ENCODE results near the gene PCSK4. TPM values are rescaled to one million over a fixed set of nuclear protein-coding genes. Genes with fewer than 3 reads are reported as not detected.

Gene PCSK4
- total RNA-seq, 1 experiment from 2014 or later: 3.4 TPM

GRCh38 chr19:1457031-1457739 lies 33.0 kb downstream of the PCSK4 start:
- Mint-ChIP-seq H3K36me3 (ENCODE audit: insufficient read depth, unreplicated experiment) (peaks cover 11% of the 10 kb centered on the region), H3K27me3 (ENCODE audit: insufficient read depth, unreplicated experiment) (no peaks in the 10 kb centered on the region), H3K4me3 (ENCODE audit: unreplicated experiment) (no peak overlapping the region), H3K27ac (ENCODE audit: low read depth, unreplicated experiment) (no peak overlapping the region), H3K4me1 (ENCODE audit: insufficient read depth, unreplicated experiment) (no peaks in the 10 kb centered on the region), H3K9me3 (ENCODE audit: unreplicated experiment) (no peaks in the 10 kb centered on the region)
- no TSS peak for BruUV-seq (replicated peaks)
- ChIA-PET CTCF (interaction anchor here (0.5 to 2.2 kb wide), 2 partner anchors 21 kb away, joined by 3 to 8 read pairs; no protein-coding TSS in a partner anchor), POLR2A (interaction anchor here (0.7 to 1.0 kb wide), 2 partner anchors 8 to 11 kb away, joined by 3 to 4 read pairs; no protein-coding TSS in a partner anchor)
- TF ChIP-seq CTCF (IDR thresholded peaks at IDR 0.05; ENCODE audit: unreplicated experiment): no peak
- DNase-seq (ENCODE audit: unreplicated experiment): no peak
- intact Hi-C loops (cut with micrococcal nuclease): no loop called here

GRCh38 chr19:1456121-1456900 lies 33.8 kb downstream of the PCSK4 start:
- ChIA-PET POLR2A (interaction anchor here (0.7 to 1.3 kb wide), 2 partner anchors 16 to 19 kb away, joined by 3 read pairs; no protein-coding TSS in a partner anchor), CTCF (interaction anchor here (0.6 to 1.0 kb wide), 2 partner anchors 17 to 167 kb away, joined by 3 to 4 read pairs; no protein-coding TSS in a partner anchor)
- no peak overlapping the region for H3K27ac Mint-ChIP-seq (ENCODE audit: low read depth, unreplicated experiment)
- no peaks in the 10 kb centered on the region for H3K4me1 Mint-ChIP-seq (ENCODE audit: insufficient read depth, unreplicated experiment)
- peaks cover 11% of the 10 kb centered on the region for H3K36me3 Mint-ChIP-seq (ENCODE audit: insufficient read depth, unreplicated experiment)
- no peak for TF ChIP-seq CTCF (IDR thresholded peaks at IDR 0.05; ENCODE audit: unreplicated experiment)
- no peak overlapping the region for H3K4me3 Mint-ChIP-seq (ENCODE audit: unreplicated experiment)
- H3K9me3 Mint-ChIP-seq (ENCODE audit: unreplicated experiment): no peaks in the 10 kb centered on the region
- intact Hi-C loops (cut with micrococcal nuclease): no loop called here
- DNase-seq (ENCODE audit: unreplicated experiment): no peak
- no TSS peak for BruUV-seq (replicated peaks)
- H3K27me3 Mint-ChIP-seq (ENCODE audit: insufficient read depth, unreplicated experiment): peaks cover 2% of the 10 kb centered on the region

- peak overlapping the region; percentile 47 for H3K4me3 Mint-ChIP-seq (ENCODE audit: unreplicated experiment)
- H3K4me1 Mint-ChIP-seq (ENCODE audit: insufficient read depth, unreplicated experiment): no peaks in the 10 kb centered on the region
- no peak overlapping the region for H3K27ac Mint-ChIP-seq (ENCODE audit: low read depth, unreplicated experiment)
- BruUV-seq (replicated peaks): no TSS peak
- no peak for TF ChIP-seq CTCF (IDR thresholded peaks at IDR 0.05; ENCODE audit: unreplicated experiment)
- H3K36me3 Mint-ChIP-seq (ENCODE audit: insufficient read depth, unreplicated experiment): peaks cover 17% of the 10 kb centered on the region
- DNase-seq (ENCODE audit: unreplicated experiment): peak; percentile 94
- POLR2A ChIA-PET: interaction anchor here (0.7 to 1.3 kb wide), 2 partner anchors 17 to 19 kb away, joined by 3 read pairs; no protein-coding TSS in a partner anchor
- no peaks in the 10 kb centered on the region for H3K9me3 Mint-ChIP-seq (ENCODE audit: unreplicated experiment)
- CTCF ChIA-PET: interaction anchor here (0.6 to 1.0 kb wide), 3 partner anchors 16 to 217 kb away, joined by 3 to 4 read pairs (median 3); no protein-coding TSS in a partner anchor
- H3K27me3 Mint-ChIP-seq (ENCODE audit: insufficient read depth, unreplicated experiment): peaks cover 10% of the 10 kb centered on the region
- intact Hi-C loops (cut with micrococcal nuclease): no loop called here
These were observed 34.6 kb downstream of the PCSK4 start for GRCh38 chr19:1455336-1456120.

All from MCF 10A (cell line).